DOHH2 (cell line): ENCODE data around the gene XRCC6.

Experiments used
- H3F3A ChIP-seq: fragments of 200-600 bp; sonication (generic), shearing (Covaris generic); 2 replicates; pipeline ENCODE4 v1.6.0; 2016; ENCODE audit warnings: antibody characterized with exemption, mild to moderate bottlenecking; ENCODE audit not compliant: control insufficient read depth, insufficient read depth
- H3K27ac ChIP-seq: fragments of 200-600 bp; sonication (generic); 2 replicates; pipeline ENCODE4 v1.5.1; 2014; ENCODE audit warnings: low read depth, mild to moderate bottlenecking, low read length, moderate library complexity
- H3K27me3 ChIP-seq: fragments of 200-600 bp; sonication (generic); 2 replicates; pipeline ENCODE4 v1.6.1; 2014; ENCODE audit warnings: mild to moderate bottlenecking, low read length, mixed read lengths; ENCODE audit not compliant: control insufficient read depth
- H3K36me3 ChIP-seq: fragments of 200-600 bp; sonication (generic); 2 replicates; pipeline ENCODE4 v1.6.1; 2014; ENCODE audit warnings: mild to moderate bottlenecking, low read length, moderate library complexity, mixed read lengths; ENCODE audit not compliant: control insufficient read depth
- H3K4me1 ChIP-seq: fragments of 200-600 bp; sonication (generic); 2 replicates; pipeline ENCODE4 v1.6.1; 2014; ENCODE audit warnings: mild to moderate bottlenecking, low read length, mixed read lengths; ENCODE audit not compliant: control insufficient read depth
- H3K4me2 ChIP-seq: fragments of 200-600 bp; sonication (generic); 2 replicates; pipeline ENCODE4 v1.6.0; 2014; ENCODE audit warnings: mild to moderate bottlenecking, low read length, moderate library complexity
- H3K4me3 ChIP-seq: fragments of 200-600 bp; sonication (generic); 2 replicates; pipeline ENCODE4 v1.5.1; 2014; ENCODE audit warnings: mild to moderate bottlenecking, low read length, mixed read lengths
- H3K79me2 ChIP-seq: fragments of 200-600 bp; sonication (generic); 2 replicates; pipeline ENCODE4 v1.6.1; 2014; ENCODE audit warnings: mild to moderate bottlenecking, low read length, mixed read lengths; ENCODE audit not compliant: control insufficient read depth
- H3K9me2 ChIP-seq: fragments of 200-600 bp; sonication (generic); replicated peaks from 2 replicates; pipeline ENCODE4 v1.6.1; 2014; ENCODE audit warnings: mild to moderate bottlenecking, low read length, mixed read lengths; ENCODE audit not compliant: control insufficient read depth
- H3K9me3 ChIP-seq: fragments of 200-600 bp; sonication (generic); 2 replicates; pipeline ENCODE4 v1.6.1; 2014; ENCODE audit warnings: antibody characterized with exemption, low read length, mixed read lengths; ENCODE audit not compliant: control insufficient read depth, insufficient read depth
- H4K20me1 ChIP-seq: fragments of 200-600 bp; sonication (generic); 2 replicates; pipeline ENCODE4 v1.6.0; 2014; ENCODE audit warnings: low read depth, mild to moderate bottlenecking, antibody characterized with exemption, low read length, moderate library complexity; ENCODE audit not compliant: control insufficient read depth, insufficient read depth
- CTCF ChIP-seq: fragments of 200-600 bp; sonication (generic); IDR thresholded peaks from one replicate; pipeline ENCODE4 v1.5.1; 2014; ENCODE audit warnings: antibody characterized with exemption, mild to moderate bottlenecking, low read depth, low read length; ENCODE audit not compliant: poor library complexity, severe bottlenecking
- EZH2phosphoT487 ChIP-seq: fragments of 200-600 bp; sonication (generic); IDR thresholded peaks from 2 replicates; pipeline ENCODE4 v1.6.1; 2017; ENCODE audit warnings: borderline replicate concordance, mild to moderate bottlenecking, antibody characterized with exemption, low read length, moderate library complexity, mixed read lengths

The XRCC6 gene

DNA sequence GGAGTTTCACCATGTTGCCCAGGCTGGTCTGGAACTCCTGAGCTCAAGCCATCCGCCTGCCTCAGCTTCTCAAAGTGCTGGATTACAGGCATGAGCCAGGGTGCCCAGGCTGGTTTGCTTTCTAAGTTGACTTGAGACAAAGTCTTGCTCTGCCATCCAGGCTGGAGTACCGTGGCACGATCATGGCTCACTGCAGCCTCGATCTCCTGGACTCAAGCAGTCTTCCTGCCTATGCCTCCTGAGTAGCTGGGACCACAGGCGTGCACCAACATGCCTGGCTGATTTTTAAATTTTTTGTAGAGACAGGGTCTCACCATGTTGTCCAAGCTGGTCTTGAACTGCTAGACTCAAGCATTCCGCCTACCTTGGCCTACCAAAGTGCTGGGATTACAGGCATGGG lies 36.6 kb downstream of the XRCC6 start:
- Histone ChIP-seq H3K9me2 (no peaks in the 10 kb centered on the region), H3F3A (peaks cover 23% of the 10 kb centered on the region), H3K27ac (no peak overlapping the region), H3K79me2 (peaks cover 5% of the 10 kb centered on the region; the same call in 1 of the 2 replicates), H3K9me3 (no peaks in the 10 kb centered on the region), H3K27me3 (no peaks in the 10 kb centered on the region), H3K36me3 (peaks cover 94% of the 10 kb centered on the region), H4K20me1 (peaks cover 4% of the 10 kb centered on the region; the same call in 1 of the 2 replicates), H3K4me2 (no peak overlapping the region), H3K4me1 (no peaks in the 10 kb centered on the region), H3K4me3 (no peak overlapping the region)
- TF ChIP-seq CTCF, result no peak
- TF ChIP-seq EZH2phosphoT487, result no peak

DNA sequence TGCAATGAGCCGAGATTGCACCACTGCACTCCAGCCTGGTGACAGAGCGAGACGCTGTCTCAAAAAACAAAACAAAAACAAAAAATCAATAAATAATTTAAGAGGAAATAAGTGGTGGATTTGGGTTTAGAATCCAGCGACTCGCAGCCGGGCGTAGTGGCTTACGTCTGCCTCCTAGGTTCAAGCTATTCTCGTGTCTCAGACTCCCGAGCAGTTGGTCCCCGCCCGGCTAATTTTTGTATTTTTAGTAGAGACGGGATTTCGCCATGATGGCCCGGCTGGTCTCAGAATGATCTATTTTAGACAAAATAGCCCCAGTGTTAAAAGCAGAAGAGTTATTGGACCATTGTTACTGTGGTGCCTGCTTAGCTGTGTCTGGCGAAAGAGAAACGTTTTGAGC lies 37.8 kb downstream of the XRCC6 start:
- no peaks in the 10 kb centered on the region for H3K4me1 ChIP-seq
- peaks cover 94% of the 10 kb centered on the region for H3K36me3 ChIP-seq
- H3K9me3 ChIP-seq, result no peaks in the 10 kb centered on the region
- no peaks in the 10 kb centered on the region for H3K27me3 ChIP-seq
- TF ChIP-seq CTCF (no peak), EZH2phosphoT487 (no peak)
- H3K4me3 ChIP-seq, result no peak overlapping the region
- peaks cover 30% of the 10 kb centered on the region for H3F3A ChIP-seq
- H3K27ac ChIP-seq, result no peak overlapping the region
- no peak overlapping the region for H3K4me2 ChIP-seq
- no peaks in the 10 kb centered on the region for H3K9me2 ChIP-seq
- peaks cover 4% of the 10 kb centered on the region; the same call in 1 of the 2 replicates for H4K20me1 ChIP-seq
- peaks cover 1% of the 10 kb centered on the region; the same call in 1 of the 2 replicates for H3K79me2 ChIP-seq

GRCh38 chr22:41659941-41660340 lies 38.8 kb downstream of the XRCC6 start:
- Histone ChIP-seq H3K9me3 (no peaks in the 10 kb centered on the region), H3K4me3 (no peak overlapping the region), H3K4me1 (no peaks in the 10 kb centered on the region), H3K27me3 (no peaks in the 10 kb centered on the region), H3F3A (peaks cover 40% of the 10 kb centered on the region), H3K9me2 (no peaks in the 10 kb centered on the region), H3K4me2 (no peak overlapping the region), H3K79me2 (no peaks in the 10 kb centered on the region), H4K20me1 (peaks cover 4% of the 10 kb centered on the region; the same call in 1 of the 2 replicates), H3K36me3 (peaks cover 94% of the 10 kb centered on the region), H3K27ac (no peak overlapping the region)
- no peak for TF ChIP-seq CTCF
